Ramos (cell line): Measurements from ENCODE around the gene MYBPH.

Experiments used
- in situ Hi-C: fragments of 300-500 bp; cut with MboI; formaldehyde crosslinking; loops from one replicate; pipeline ENCODE4 v1.14.3; 2022; ENCODE audit warnings: low sequenced_read_pairs; ENCODE audit not compliant: unreplicated experiment

The MYBPH gene

GRCh38 chr1:203169770-203170520, 5.7 kb downstream of the MYBPH start:
- in situ Hi-C loops, result no loop called here

GRCh38 chr1:203168991-203169390, 6.6 kb downstream of the MYBPH start:
- in situ Hi-C loops, result no loop called here

DNA sequence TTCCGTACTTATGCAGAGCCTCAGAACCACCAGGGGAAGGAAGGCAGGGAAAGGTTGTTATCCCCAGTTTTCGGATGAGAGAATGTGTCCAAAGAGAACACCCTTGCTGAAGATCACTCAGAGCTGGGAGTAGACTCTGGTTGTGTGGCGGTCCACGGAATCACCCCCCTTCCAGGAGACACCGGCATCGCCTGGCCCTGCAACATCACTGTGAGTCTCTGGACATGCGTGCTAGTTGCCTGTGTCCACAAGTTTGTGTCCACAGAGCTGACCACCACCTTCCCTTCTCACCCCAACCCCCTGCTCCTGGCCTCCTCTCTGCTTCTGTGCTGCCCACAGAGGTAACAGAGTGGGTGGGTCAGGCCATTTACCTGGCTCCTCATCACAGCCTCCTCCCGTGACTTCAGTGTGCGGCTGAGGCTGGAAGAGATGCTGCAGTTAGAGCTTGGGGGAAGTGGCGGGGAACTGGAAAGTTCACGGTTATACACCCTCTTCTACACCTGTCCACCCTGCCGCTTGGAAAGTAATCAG, 7.3 kb downstream of the MYBPH start:
- in situ Hi-C loops, result no loop called here

DNA sequence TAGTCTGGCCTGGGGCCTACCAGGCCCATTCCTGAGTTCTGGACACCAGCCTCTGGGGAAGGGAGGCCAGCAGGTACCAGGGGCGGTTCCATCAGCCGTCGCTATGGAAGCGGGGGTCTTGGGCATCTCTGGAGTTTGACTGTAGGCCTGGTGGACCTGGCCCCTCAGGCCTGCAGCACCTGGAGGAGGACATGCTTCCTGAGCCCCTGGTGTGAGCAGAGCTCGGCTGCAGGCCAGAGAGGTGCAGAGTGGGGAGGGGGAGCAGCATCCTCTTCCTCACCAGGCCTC, 7.8 kb downstream of the MYBPH start:
- in situ Hi-C loops, result no loop called here

- in situ Hi-C loops, result no loop called here
Observed at GRCh38 chr1:203167026-203167912, 8.4 kb downstream of the MYBPH start.

GRCh38 chr1:203166192-203166940, 9.3 kb downstream of the MYBPH start:
- in situ Hi-C loops, result no loop called here

GRCh38 chr1:203165800-203166161, 9.8 kb downstream of the MYBPH start:
- in situ Hi-C loops, result no loop called here

DNA sequence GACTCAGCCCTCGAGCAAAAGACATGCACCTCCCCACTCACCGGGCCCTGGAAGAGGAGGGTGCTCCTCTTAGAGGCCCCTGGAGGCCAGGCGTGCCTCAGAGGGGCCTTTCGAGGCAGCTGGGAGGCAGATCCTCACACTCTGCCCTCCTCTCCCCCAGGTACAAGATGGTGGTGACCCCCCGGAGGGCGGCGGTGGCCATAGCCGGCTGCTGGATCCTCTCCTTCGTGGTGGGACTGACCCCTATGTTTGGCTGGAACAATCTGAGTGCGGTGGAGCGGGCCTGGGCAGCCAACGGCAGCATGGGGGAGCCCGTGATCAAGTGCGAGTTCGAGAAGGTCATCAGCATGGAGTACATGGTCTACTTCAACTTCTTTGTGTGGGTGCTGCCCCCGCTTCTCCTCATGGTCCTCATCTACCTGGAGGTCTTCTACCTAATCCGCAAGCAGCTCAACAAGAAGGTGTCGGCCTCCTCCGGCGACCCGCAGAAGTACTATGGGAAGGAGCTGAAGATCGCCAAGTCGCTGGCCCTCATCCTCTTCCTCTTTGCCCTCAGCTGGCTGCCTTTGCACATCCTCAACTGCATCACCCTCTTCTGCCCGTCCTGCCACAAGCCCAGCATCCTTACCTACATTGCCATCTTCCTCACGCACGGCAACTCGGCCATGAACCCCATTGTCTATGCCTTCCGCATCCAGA, 10.4 kb downstream of the MYBPH start:
- in situ Hi-C loops, result no loop called here

GRCh38 chr1:203163891-203164635, 11.6 kb downstream of the MYBPH start:
- in situ Hi-C loops, result no loop called here

DNA sequence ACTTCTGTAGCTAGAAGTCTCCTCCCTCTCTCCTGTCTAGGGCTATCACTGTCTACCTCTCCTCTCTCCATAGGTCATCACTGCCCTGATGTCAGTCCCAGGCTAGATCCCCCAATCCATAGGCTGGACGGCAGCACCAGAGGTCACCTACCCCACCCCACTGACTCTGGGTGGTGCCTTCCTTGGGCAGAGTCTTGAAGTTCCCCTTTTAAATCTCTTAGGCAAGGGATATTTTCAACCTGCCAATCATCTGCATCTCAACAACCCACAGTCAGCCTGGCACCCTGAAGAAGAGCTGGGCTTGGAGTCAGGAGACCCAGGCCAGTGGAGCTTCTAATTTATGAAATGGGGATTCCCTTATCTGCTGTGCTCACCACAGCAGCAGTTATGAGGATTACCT, 13.2 kb downstream of the MYBPH start:
- in situ Hi-C loops, result no loop called here

GRCh38 chr1:203161703-203162102, 13.9 kb downstream of the MYBPH start:
- in situ Hi-C loops, result no loop called here

DNA sequence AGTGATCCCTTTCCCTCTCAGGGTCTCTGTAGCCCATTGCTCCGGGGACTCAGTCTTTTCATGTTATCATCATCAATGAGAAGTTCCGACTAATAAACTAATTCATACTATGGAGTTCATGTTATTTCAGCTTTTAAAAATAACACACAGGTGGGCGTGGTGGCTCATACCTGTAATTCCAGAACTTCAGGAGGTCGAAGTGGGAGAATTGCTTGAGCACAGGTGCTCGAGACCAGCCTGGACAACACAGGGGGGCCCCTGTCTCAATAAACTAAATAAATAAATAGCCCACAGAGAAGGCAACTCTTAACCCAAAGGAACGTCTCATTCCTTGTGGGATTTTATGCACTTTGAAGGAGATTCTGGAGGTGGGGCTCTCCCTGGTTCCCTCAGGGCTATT, 14.5 kb downstream of the MYBPH start:
- in situ Hi-C loops, result no loop called here

- in situ Hi-C loops, result no loop called here
Observed at GRCh38 chr1:203159844-203160243, 15.8 kb downstream of the MYBPH start.

GRCh38 chr1:203158960-203159665, 16.5 kb downstream of the MYBPH start:
- in situ Hi-C loops, result no loop called here

DNA sequence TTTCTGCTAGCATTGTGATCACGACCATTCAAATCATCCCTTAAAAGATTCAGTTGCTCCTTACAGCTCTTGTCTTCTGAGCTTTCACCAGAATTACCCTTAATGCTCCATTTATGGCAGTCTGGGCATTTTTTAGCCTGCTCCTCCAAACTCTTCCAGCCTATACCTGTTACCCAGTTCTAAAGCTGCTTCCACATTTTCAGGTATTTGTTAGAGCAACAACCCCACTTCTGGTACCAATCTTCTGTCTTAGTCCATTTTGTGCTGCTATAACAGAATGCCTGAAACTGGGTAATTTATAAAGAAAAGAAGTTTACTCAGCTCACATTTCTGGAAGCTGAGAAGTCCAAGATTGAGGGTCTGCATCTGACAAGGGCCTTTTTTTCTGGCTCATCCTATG, 17.2 kb downstream of the MYBPH start:
- in situ Hi-C loops, result no loop called here

GRCh38 chr1:203156280-203156679, 19.3 kb downstream of the MYBPH start:
- in situ Hi-C loops, result no loop called here

DNA sequence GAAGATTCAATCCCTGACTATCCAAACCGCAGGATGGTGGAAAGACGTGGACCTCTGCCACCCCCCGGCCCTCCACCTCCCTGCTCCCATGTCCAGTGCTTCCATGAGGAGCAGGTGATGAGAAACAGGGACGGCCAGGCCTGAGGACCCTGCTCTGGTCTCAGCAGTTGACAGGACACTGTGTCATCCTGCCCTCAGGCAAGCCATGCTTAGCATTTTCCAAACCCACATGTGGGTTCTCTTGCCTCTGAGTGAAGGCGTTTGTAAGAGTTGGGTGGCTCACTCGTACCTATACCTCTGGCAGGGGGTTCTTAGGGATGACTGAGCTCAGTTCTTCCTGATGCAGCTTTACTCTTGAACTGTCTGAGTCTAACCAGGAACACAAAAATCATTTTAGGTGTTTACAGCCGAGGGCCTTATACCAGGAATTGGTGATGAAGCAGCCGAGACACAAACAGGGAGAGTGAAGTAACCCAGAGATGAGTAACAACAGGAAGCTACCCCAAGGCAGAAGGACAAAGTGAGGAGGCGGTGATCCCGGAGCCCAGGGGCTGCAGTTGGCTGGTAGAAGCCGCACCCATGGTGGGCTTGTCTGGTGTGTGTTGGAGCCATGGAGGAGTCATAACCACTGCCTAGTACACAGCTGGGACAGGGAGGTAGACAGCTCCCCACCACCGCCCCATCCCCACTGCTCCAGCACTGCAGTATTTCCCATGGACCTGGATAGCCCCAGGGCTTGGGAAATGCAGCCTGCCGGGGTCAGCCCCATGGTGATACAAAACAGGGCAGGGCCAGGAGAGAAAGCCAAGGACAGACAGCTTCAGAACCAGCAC, 21.4 kb downstream of the MYBPH start:
- in situ Hi-C loops, result no loop called here
